ENCODE results near the gene EPB41L4B.
"Not testable (repeated sequence)": the region's sequence is repeated elsewhere in the genome, so short reads cannot be mapped to it uniquely, and the experiment has no call there.

Gene EPB41L4B

GRCh38 chr9:109358968-109359603, 38.2 kb upstream of the EPB41L4B start:
- ATAC-seq, result not testable (repeated sequence)

- TF ChIP-seq GLIS3 (CRISPR knock-in tag; IDR thresholded peaks at IDR 0.05) (no peak), TSHZ2 (CRISPR knock-in tag; IDR thresholded peaks at IDR 0.05) (no peak), ARNTL (CRISPR knock-in tag; IDR thresholded peaks at IDR 0.05; ENCODE audit: borderline replicate concordance, low read depth) (no peak), ISL1 (CRISPR knock-in tag; IDR thresholded peaks at IDR 0.05) (no peak), ESRRG (CRISPR knock-in tag; IDR thresholded peaks at IDR 0.05) (no peak), ZFP30 (CRISPR knock-in tag; IDR thresholded peaks at IDR 0.05) (no peak), BACH2 (CRISPR knock-in tag; IDR thresholded peaks at IDR 0.05; ENCODE audit: borderline replicate concordance) (no peak), SNAI2 (CRISPR knock-in tag; IDR thresholded peaks at IDR 0.05) (no peak), OSR1 (CRISPR knock-in tag; IDR thresholded peaks at IDR 0.05) (no peak), ZNF70 (CRISPR knock-in tag; IDR thresholded peaks at IDR 0.05) (no peak), POU6F1 (CRISPR knock-in tag; IDR thresholded peaks at IDR 0.05; ENCODE audit: borderline replicate concordance, low read depth) (no peak), PATZ1 (CRISPR knock-in tag; IDR thresholded peaks at IDR 0.05; ENCODE audit: borderline replicate concordance) (no peak), ZC3H10 (CRISPR knock-in tag; IDR thresholded peaks at IDR 0.05) (no peak), PPARA (CRISPR knock-in tag; IDR thresholded peaks at IDR 0.05; ENCODE audit: borderline replicate concordance) (no peak), TOX (CRISPR knock-in tag; IDR thresholded peaks at IDR 0.05; ENCODE audit: borderline replicate concordance) (no peak)
- no peak for ATAC-seq
Measured at GRCh38 chr9:109355564-109356297, 34.9 kb upstream of the EPB41L4B start.

GRCh38 chr9:109354190-109354589, 33.3 kb upstream of the EPB41L4B start:
- no peak for ATAC-seq
- TF ChIP-seq PPARA (CRISPR knock-in tag; IDR thresholded peaks at IDR 0.05; ENCODE audit: borderline replicate concordance) (no peak), TSHZ2 (CRISPR knock-in tag; IDR thresholded peaks at IDR 0.05) (no peak)

GRCh38 chr9:109351032-109351431, 30.2 kb upstream of the EPB41L4B start:
- no peak for ATAC-seq
- TF ChIP-seq ZC3H10 (CRISPR knock-in tag; IDR thresholded peaks at IDR 0.05), result no peak
- TF ChIP-seq TOX (CRISPR knock-in tag; IDR thresholded peaks at IDR 0.05; ENCODE audit: borderline replicate concordance), result no peak
- no peak for TF ChIP-seq CREB5 (CRISPR knock-in tag; IDR thresholded peaks at IDR 0.05; ENCODE audit: low read depth)
- TF ChIP-seq ZNF8 (CRISPR knock-in tag; IDR thresholded peaks at IDR 0.05), result no peak
- no peak for TF ChIP-seq ESRRG (CRISPR knock-in tag; IDR thresholded peaks at IDR 0.05)
- no peak for TF ChIP-seq ARNTL (CRISPR knock-in tag; IDR thresholded peaks at IDR 0.05; ENCODE audit: borderline replicate concordance, low read depth)
- TF ChIP-seq SNAI2 (CRISPR knock-in tag; IDR thresholded peaks at IDR 0.05), result no peak
- no peak for TF ChIP-seq ZFP3 (CRISPR knock-in tag; IDR thresholded peaks at IDR 0.05)
- TF ChIP-seq TSHZ2 (CRISPR knock-in tag; IDR thresholded peaks at IDR 0.05), result no peak
- no peak for TF ChIP-seq RARB (CRISPR knock-in tag; IDR thresholded peaks at IDR 0.05)
- TF ChIP-seq ZNF565 (CRISPR knock-in tag; conservative IDR thresholded peaks at IDR 0.05; ENCODE audit: low read depth), result no peak
